ENCODE data around the gene CELF5.
"Not testable (repeated sequence)": the region's sequence is repeated elsewhere in the genome, so short reads cannot be mapped to it uniquely, and the experiment has no call there.

The CELF5 gene

DNA sequence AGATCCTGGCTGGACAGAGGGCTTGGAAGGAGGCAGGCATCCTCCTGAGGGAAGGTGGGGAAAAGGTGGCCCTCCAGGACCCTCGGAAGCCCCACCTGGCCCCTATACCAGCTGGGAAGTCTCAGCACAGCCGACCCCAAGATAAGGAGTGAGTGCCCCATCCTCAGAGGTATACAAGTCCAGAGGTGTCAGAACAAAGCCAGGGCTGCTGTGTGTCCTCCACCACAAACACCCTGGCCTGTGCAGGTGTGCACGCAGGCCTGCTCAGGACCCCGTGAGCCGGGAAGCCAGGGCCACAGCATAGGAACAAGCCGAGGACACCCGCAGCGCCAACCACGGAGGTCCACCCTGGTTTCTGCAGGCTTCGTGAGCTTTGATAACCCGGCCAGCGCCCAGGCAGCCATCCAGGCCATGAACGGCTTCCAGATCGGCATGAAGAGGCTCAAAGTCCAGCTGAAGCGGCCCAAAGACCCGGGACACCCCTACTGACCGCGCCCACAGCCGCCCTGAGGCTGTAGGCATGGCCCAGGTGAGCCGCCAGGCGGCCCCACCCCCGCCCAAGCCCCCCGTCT lies 68.6 kb downstream of the CELF5 start:
- no peak for DNase-seq (ENCODE audit: low read depth)

DNA sequence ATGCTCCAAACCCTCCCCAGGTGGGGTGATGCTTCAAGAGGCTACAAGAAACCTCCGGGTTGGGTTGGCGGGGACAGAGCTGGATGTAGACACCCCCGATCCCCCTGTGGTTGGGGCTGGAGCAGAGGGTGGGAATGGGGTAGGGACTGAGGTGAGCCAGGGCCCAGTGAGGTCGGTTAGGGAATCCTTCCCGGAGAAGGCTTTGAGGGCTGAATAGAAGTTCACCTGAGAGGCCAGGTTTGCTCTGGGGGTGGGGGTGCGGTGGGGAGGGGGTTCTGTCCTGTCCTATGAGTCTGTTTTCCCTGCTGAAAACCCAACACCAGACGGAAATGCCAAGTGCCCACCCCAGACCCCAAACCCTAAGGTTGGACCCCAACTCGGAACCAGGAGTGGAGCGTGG lies 69.1 kb downstream of the CELF5 start:
- no peak for DNase-seq (ENCODE audit: low read depth)

GRCh38 chr19:3294080-3294850 lies 69.8 kb downstream of the CELF5 start:
- no peak for DNase-seq (ENCODE audit: low read depth)

- no peak for DNase-seq (ENCODE audit: low read depth)
Measured at GRCh38 chr19:3295581-3295980, 71.1 kb downstream of the CELF5 start.

DNA sequence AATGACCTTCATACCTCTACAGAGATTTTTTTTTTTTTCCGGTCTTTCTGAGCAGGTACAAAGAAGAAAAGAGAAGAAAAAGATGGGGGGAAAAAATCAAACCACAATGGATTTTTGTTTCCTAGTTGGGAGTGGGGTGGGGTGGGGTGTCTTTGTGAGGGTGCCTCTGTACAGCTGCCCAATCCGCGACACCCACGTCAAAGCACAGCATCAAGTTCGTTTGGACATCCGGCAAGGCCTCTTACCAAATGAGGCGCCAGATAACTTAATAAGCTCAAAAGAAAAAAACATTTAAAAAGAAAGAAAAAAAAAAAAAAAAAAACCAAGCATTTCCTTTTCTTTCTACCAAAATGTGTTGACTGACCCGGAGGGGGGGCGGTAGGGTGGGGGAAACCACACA lies 71.6 kb downstream of the CELF5 start:
- no peak for DNase-seq (ENCODE audit: low read depth)

DNA sequence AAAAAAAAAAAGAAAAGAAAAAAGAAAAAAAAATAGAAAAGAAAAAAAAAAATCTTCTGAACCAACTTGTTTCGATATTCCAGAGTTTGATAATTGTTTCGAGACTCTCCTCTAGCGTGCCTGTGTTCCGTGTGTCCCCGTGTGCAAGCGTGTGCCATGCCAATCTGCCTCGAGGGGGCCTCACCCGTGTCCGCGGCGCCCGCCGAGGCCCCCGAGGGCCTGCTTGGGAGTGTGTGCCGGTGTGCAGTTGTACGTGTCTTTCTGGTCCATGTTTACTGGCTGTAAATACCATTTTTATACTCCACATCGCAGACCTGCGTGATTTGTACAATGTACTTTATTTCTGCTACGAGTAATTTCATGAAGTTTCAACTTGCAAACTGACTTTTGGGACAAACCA lies 72.0 kb downstream of the CELF5 start:
- DNase-seq (ENCODE audit: low read depth) = no peak

DNA sequence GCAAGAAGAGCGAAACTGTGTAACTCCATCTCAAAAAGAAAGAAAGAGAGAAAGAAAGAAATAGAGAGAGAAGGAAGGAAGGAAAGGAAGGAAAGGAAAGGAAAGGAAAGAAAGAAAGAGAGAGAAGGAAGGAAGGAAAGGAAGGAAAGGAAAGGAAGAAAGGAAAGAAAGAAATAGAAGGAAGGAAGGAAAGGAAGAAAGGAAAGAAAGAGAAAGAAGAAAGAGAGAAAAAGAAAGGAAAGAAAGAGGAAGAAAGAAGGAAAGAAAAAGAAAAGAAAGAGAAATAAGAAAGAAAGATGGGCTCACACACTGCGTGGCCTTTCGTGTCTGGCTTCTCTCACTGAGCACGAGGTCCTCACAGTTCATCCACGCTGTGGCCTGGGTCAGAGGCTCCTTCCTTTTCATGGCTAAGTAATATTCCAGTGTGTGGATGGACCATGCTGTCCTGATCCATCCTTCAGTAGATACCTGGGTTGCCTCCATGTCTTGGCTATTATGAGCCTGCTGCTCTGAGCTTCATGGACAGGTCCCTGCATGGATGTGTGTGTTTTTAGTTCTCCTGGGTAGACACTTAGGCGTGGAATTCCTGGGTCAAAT lies 74.5 kb downstream of the CELF5 start:
- no peak for DNase-seq (ENCODE audit: low read depth)

DNA sequence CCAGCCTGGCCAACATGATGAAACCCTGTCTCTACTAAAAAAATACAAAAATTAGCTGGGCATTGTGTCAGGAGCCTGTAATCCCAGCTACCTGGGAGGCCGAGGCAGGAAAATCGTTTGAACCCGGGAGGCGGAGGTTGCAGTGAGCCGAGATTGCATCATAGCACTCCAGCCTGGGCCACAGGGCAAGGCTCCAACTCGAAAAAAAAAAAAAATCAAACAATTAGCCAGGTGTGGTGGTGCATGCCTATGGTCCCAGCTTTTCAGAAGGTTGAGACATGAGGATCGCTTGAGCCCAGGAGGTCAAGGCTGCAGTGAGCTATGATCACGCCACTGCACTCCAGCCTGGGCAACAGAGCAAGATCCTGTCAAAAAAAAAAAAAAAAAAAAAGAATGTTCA lies 76.1 kb downstream of the CELF5 start:
- not testable (repeated sequence) for DNase-seq (ENCODE audit: low read depth)

DNA sequence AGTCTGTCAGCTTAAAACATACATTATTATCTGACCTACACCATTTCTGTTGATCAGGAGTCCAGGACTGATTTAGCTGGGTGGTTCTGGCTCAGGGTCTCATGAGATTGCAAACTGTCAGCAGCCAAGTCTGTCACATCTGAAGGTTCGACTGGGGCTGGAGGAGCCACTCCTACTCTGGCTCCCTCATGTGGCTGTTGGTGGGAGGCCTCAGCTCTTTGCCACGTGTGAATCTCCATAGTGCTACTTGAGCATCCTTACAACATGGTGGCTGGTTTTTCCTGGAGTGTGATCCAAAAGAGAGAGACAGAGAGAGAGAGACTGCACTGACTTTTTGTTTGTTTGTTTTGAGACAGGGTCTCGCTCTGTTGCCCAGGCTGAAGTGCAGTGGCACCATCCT lies 78.3 kb downstream of the CELF5 start:
- no peak for DNase-seq (ENCODE audit: low read depth)

DNA sequence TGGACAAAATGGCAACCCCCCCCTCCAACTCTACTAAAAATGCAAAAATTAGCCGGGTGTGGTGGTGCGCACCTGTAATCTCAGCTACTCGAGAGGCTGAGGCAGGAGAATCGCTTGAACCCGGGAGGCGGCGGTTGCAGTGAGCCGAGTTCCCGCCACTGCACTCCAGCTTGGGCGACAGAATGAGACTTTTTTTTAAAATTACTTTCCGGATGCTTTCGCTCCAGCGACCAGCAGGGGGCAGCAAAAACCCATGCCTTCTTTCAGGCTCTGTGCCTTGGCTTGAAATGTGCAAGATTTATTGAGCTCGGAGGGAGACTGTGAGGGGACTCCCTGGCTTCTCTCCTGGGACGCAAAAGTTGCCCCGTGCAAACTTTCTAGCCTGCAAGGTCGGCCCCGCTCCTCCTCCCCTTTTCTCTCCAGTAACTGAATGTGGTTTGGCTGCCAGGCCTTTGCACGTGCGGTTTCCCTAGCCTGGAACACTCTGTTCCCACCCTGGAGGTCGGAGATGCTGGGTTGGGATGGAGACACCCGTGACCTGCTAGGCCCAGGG lies 80.5 kb downstream of the CELF5 start:
- DNase-seq (ENCODE audit: low read depth) = peak; percentile 67

DNA sequence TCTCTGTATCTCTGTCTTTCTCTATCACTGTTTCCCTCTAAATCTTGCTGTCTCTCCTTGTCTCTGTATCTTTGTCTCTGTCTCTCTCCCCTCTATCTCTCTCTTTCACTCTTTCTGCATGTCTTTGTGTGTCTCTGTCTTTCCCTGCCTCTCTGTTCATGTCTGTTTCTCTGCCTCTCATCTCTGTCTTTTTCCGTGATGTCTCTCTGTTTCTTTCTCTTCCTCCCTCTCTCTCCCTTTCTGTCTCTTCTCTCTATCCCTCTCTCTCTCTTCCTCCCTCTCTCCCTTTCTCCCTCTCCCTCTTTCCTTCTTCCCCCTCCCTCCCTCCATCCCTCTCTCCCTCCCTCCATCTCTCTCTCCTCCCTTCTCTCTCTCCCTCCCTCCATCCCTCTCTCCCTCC lies 85.3 kb downstream of the CELF5 start:
- DNase-seq (ENCODE audit: low read depth) = no peak

GRCh38 chr19:3310280-3310679 lies 85.8 kb downstream of the CELF5 start:
- no peak for DNase-seq (ENCODE audit: low read depth)

DNA sequence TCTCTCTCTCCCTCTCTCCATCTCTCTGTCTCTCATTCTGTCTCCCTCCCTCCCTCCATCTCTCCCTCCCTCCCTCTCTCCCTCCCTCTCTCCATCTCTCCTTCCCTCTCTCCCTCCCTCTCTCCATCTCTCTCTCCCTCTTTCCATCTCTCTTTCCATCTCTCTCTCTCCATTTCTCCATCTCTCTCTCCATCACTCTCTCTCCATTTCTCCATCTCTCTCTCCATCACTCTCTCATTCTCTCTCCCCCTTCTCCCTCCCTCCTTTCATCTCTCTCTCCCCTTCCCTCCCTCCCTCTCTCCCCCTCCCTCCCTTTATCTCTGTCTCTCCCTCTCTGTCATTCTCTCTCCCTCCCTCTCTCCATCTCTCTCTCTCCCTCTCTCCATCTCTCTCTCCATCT lies 86.2 kb downstream of the CELF5 start:
- DNase-seq (ENCODE audit: low read depth) = no peak

DNA sequence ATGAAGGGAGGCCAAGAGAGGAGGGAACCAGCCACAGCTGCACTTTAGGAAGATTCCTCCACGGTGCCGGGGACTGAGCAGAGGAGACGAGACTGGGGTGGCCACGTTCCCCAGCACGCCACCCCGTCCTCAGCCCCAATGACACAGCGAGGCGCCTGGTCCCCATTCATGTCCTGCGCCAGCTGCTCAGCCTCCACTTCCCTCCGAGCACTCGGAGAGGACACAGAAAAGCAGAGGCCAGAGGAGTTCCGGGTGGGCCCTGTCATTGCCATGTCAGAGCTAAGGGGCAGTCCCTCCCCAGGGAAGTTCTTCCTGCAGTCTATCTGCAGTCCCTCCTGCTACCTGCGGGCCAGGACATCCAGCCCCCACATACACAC lies 88.7 kb downstream of the CELF5 start:
- DNase-seq (ENCODE audit: low read depth) = no peak

- DNase-seq (ENCODE audit: low read depth) = no peak
Measured at GRCh38 chr19:3314962-3315675, 90.7 kb downstream of the CELF5 start.

GRCh38 chr19:3315676-3315973 lies 91.2 kb downstream of the CELF5 start:
- no peak for DNase-seq (ENCODE audit: low read depth)

GRCh38 chr19:3316132-3316648 lies 91.7 kb downstream of the CELF5 start:
- no peak for DNase-seq (ENCODE audit: low read depth)

- no peak for DNase-seq (ENCODE audit: low read depth)
Measured at GRCh38 chr19:3316659-3317207, 92.3 kb downstream of the CELF5 start.

- DNase-seq (ENCODE audit: low read depth) = no peak
Measured at GRCh38 chr19:3319643-3320353, 95.3 kb downstream of the CELF5 start.

DNA sequence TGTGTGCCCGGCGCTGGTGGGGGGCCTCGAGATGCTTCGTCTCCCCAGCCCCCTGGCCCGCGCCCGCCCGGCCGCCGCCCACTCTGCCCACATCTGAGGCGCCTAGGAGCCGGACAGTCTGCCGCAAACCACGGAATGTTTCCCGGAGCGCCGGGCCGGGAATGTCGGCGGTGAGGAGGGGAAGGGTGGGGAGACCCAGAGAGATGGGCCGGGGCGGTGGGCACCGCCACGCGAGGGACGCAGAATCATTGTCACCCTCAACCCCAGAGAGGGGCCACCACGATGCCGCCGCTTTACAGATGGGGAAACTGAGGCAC lies 95.9 kb downstream of the CELF5 start:
- DNase-seq (ENCODE audit: low read depth) = no peak

GRCh38 chr19:3320853-3321252 lies 96.4 kb downstream of the CELF5 start:
- no peak for DNase-seq (ENCODE audit: low read depth)

- no peak for DNase-seq (ENCODE audit: low read depth)
Measured at GRCh38 chr19:3321696-3322095, 97.2 kb downstream of the CELF5 start.
